ENCODE results near the gene EDAR.

EDAR gene

GRCh38 chr2:108924580-108925251 is 64.3 kb downstream of the EDAR start:
- DNase-seq (ENCODE audit: low read depth in 2 of 2): no peak

DNA sequence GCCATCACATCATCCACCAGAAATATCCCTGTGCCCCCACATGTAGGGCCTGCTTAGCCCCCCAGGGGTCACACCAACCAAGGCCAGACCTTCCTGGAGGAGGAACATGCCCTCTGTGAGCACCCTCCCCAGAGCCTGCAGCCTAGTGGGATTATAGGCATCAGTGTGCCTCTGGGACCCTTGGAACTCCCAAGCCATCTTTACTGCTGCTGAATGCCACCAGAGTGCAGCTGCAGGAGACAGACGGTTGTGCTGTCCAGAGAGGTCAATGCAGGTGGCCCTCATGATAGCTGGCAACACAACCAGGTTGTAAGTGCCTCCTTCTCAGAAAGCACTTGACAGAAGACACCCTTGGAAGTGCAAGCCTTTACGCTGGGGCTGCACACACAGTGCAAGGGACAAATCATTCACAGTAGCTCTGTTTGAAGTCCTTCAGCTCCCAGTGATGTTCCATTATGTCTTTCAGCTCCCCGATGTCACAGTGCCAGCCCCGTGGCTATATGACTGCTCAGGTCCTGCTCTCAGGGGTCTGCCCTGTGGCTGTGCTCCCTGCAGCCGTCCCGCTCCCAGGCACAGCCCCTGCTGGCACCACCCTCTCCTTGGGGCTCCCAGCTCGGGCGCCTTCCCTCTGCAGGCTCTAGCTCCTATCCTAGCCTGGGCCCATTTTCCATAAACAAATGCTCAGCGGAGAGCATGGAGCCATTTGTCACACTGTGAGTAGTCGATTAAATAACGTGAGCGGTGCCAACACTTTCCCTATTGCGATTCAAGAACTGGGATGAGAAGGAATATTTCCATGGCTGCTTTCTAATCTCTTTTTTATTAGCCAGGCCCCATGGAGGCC is 65.1 kb downstream of the EDAR start:
- DNase-seq (ENCODE audit: low read depth in 2 of 2): no peak

DNA sequence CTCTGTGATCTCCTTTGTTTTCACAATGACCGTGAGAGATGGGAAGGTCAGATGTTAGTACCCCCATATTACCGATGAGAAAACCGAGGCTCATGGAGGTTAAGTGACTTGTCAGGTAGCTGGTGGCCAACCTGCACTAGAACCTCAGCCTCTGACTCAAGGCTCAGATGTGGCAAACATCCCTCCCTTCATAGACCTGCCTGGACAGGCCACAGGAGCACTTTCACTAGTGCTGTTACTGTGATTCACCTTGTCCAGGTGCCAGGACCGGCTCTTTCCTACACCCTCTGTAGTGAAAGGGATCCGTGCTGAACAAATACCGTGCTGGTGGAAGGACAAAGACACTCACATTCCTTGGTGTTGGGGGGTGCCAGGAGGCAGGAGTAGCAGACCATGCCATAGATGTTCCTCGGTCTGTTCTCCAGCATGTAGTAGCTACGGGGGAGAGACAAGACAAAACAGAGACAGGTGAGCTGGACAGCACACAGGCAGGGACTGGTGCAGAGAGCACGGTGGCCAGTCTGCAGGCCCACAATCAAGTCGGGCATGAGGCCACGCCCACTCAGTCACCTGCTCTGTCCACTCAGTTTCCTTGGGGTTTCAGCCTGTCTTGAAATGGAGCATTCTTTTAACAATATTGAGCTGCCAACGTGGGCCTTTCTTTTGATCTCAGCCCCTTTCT is 65.9 kb downstream of the EDAR start:
- DNase-seq (ENCODE audit: low read depth in 2 of 2): no peak

DNA sequence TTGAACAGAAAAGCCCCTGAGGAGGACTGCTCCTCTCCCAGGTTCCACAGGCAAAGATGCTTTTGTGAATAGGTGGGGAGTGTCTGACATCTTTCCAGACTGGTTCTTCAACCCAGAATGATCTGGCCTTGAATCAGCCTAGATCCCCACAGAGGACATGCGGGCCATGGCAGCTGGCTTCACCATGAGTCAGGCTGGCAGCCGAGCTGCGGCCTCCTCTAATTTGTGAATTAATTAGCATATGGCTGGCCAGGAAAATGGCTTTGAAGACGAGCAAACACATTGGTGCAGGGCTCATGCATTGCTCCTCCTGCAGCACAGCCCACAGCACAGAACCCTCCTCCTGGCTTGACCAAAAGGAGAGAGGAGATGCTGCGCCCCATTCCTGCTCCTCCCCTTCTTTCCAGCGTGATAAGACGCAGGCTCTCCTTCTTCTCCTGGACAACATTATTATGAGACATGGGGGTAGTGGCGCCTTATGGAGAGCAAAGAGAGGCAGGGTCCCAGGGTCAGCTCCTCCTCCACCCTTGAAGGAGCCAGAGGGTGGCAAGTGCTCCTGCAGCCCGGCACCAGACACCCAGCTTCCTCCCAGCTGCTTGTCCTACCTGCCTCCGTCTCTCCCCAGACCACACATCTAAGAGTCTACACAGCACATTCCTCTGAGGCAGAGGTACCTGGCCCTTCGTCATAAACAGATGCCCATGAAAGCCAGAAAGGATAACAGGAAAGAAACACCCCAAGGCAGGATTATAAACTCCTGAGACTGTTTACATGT is 66.7 kb downstream of the EDAR start:
- DNase-seq (ENCODE audit: low read depth in 2 of 2): no peak

GRCh38 chr2:108921096-108922030 is 67.7 kb downstream of the EDAR start:
- DNase-seq (ENCODE audit: low read depth in 2 of 2): no peak

GRCh38 chr2:108920686-108921085 is 68.3 kb downstream of the EDAR start:
- no peak for DNase-seq (ENCODE audit: low read depth in 2 of 2)

DNA sequence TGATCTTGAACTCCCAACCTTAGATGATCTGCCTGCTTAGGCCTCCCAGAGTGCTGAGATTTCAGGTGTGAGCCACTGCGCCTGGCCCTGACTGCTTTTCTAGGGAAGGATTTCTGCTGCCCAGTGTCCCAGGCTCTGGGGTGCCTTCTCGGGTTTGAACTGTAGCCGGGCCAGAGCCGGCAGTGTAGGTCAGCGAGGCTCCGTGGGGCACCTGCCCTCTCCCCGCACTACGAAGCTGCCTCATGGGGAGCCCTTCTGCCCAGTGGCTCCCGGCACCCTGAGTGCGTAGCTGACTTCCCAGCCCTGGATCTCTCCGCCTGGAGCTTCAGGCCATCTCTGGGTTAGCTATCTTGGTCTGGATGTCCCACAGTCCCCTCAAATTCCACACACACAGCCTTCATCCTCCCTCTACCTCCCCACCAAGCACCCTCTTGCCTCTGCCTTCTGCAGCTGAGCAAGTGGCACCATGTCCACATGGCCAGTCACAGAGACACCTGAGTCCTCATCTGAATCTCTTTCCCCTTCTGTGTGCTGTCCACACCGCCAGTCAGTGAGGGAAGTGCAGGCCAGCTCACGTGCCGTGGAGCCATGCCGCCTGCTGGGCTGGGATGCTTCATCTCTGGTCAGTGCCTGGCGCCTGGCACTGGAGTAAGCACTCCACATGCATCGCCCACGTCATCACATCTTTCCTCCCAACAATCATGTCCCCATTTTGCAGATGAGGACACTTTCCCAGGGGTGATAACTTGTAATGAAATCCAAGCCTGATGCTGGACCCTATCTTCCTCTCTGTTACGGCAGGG is 69.2 kb downstream of the EDAR start:
- DNase-seq (ENCODE audit: low read depth in 2 of 2): no peak

DNA sequence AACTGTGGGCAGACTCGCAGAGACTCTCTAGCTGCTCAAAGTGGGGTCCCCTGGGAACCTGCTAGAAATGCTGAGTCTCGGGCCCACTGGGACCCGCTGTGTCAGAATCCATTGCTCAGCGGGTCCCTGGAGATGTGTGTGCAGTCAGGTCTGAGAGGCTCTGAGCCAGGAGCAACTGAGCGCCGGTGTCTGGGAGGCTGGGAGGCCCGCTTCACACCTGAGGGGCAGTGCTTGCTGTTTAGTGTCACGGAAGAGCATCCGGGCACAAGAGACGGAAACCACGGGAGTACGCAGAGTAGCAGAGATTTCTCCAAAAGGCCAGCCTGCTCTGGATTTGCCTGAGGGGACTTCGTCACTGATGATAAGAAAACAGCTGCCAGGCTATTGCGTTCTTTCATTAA is 70.1 kb downstream of the EDAR start:
- no peak for DNase-seq (ENCODE audit: low read depth in 2 of 2)

- DNase-seq (ENCODE audit: low read depth in 2 of 2): no peak
Measured at GRCh38 chr2:108918156-108918874, 70.7 kb downstream of the EDAR start.

- DNase-seq (ENCODE audit: low read depth in 2 of 2): no peak
Measured at GRCh38 chr2:108917526-108917925, 71.5 kb downstream of the EDAR start.

GRCh38 chr2:108916796-108917421 is 72.1 kb downstream of the EDAR start:
- no peak for DNase-seq (ENCODE audit: low read depth in 2 of 2)

DNA sequence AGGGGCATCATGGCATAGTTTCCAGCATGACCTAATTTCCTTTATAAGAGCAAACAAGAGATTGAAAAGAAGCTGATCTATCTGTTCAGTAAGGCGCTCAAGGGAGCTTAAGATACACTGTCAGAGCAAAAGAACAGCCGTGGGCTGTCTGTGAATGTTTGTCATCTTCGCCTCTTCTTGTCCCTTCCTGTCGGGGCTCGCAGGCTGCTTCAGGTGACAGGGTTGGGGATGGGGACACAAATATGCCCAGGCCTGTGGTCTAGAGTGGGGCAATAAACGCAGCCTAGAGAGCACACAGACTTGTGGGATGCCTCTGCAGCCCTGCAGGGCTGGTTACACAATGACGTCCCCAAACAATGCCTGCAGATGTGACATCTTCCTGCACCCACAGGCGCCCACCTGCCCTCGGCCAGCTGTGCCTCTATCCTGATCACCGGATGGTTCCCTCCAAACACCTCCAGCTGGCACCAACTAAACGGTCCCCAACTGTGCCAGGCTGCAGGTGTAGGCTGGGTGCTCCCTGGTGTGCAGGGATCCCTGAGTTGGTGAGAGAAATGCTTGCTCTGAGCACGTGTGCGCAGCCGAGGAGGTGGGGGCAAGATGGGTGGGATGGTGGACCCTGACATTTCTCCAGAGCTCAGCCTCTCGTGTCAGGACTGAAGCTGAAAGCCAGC is 72.8 kb downstream of the EDAR start:
- DNase-seq (ENCODE audit: low read depth in 2 of 2): no peak

DNA sequence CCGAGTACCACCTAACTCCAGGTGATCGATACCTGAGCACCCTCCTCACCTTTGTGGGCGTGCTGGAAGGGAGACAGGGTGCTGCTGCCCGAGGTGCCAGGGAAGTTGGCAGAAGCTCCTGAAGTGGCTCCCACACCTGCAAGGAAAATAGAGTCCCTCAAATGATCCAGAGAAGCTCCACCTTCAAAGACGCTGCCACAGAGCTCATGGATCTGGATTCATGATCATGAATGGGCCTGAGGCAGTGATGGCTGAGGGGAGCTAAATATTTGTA is 76.5 kb downstream of the EDAR start:
- no peak for DNase-seq (ENCODE audit: low read depth in 2 of 2)

DNA sequence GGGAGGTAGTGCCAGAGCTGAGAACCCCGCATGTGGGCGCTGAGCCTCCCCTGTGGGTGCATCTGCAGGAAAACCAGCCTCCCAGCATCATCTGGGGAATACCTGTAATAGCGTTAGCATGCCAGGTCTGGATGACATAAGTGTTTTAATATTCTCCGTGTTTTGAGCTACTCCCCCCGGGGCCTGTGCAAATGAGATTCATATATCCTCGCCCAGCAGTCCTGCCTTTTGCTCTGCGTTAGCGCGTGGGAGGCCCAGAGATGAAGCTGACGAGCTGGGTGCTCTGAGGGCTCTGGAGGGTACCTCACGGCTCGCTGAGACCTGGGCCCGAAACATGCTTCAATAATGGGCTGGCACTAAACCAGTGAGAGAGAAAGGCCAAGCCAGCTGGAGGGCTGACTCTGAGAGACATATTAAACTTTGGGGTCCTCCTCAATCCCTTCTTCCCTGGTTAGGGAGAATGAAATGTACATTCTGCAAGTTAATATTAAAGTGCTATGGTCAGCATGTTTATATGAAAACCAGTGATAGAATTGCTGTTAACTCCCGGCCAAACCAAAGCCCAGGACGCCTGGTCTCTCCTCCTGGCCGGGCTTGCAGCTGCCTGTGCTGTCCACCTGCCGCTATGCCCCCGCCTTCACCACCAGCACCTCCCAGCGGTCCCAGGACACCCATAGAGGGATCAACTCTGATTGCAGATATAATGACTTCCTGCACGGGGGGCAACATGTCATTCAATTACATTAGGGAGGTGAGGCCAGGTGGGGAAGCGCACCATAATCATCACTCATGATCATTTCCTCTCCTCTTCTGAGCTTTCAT is 77.0 kb downstream of the EDAR start:
- DNase-seq (ENCODE audit: low read depth in 2 of 2): no peak

DNA sequence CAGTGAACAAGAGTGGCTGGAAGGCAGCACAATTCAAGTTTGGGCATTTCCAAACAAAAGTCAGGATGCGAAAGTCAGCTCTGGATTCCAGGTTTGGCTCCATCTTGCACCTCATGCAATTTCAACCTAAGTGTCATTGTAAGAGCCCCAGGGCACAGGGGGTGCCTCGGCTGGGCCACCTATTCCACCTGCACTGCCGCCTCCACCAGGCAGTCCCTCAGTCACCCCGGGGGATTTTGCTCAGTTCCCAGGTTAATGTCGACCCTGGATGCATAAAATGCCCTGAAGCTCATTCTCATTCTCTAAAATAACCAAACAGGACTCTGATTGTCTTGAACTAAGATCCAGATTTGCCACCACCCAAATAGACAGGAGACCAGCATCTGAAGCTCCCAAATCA is 77.6 kb downstream of the EDAR start:
- DNase-seq (ENCODE audit: low read depth in 2 of 2): no peak

DNA sequence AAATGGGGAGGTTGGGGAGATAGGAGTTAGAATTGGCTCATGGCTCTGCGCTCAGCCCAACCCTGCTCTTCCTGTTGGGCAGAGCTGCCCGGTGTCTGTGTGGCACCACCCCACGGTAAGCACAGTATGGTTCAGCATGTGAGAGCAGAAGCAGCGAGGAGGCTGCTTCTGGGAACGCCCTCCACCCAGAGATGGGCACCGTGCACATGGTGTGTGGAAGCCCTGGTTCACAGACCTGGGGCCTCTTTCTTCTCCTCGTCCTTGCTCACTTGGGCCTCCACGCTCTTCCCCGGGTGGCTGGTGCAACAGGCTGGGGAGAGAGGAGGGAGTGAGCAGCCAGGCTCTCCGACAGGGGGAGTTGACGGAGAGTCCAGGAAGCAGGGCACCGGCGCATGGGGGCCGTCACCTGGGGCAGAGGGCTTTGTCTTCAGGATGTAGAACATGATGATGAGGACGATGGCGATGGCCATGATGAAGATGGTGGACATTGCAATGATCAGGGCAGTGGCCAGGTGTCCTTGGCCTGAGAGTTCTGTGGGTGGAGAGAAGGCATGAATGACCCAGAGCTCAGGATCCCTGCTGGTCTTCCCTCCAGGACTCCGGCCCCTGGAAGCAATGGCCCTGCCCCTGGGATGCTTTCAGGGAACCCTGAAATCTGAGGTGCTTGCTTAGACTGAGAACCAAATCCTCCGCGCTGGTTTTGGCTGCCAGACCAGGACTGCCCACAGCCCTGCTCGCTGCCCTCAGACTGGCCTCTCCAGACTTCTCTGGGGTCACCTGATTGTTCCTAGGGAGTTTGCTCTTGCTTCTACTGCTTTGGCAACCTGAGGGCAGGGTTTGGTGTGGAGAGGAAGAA is 78.3 kb downstream of the EDAR start:
- DNase-seq (ENCODE audit: low read depth in 2 of 2): no peak

DNA sequence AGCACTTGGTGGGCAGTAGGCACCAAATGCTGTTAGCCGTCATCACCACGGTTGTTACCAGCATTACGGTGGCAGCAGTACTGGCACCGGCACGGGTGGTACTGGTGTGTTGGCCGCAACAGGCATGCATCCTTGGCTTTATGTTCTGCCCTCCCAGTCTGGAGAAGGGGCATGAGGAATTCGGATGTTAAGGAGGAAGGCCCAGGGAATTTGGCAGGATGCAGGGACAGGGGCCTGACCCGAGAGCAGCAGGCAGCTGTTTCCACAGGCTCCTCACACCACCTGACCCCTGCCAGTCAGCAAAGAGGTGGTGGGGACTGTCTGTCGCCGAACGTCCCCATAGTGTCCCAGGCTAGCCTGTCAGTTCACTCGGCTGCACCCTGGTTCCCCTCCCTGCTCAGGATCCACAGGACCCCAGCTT is 79.0 kb downstream of the EDAR start:
- DNase-seq (ENCODE audit: low read depth in 2 of 2): no peak

Measured in stimulated activated CD4-positive, alpha-beta T cell treated with anti-CD3 and anti-CD28 coated beads, Interleukin-1b, Interleukin-23, amount 100 ng/mL, for 4 hours (primary cell).